Pancreas (tissue), 10 donors: Measurements from ENCODE around the gene NSG1. TPM values are rescaled to one million over a fixed set of nuclear protein-coding genes. Genes with fewer than 3 reads are reported as not detected.

Experiments used
- ATAC-seq, 4 donors: fragments of 200-7000 bp; cut with Tn5 transposase; one replicate each; pipeline versions ENCODE4 v1.8.0 to v1.9.1; 2020; ENCODE audit warnings: mild to moderate bottlenecking in 4 of 4, moderate library complexity in 4 of 4
- DNase-seq, 6 donors: peaks; one replicate each; pipeline ENCODE4 v3.0.0-alpha.2; 2020
- FAIRE-seq: peaks from 2 replicates; lab custom pipeline; 2012; peaks lifted over from hg19 to GRCh38; lab: Jason Lieb, UNC
- H3K27ac ChIP-seq, 4 donors: fragments of 200-600 bp; sonication (generic); 1 replicate in 3 of 4; 2 replicates in 1 of 4; pipeline versions ENCODE4 v1.5.0 to v1.8.0; 2020
- H3K27me3 ChIP-seq, 4 donors: fragments of 200-600 bp; one replicate each; pipeline ENCODE4 v1.8.0; 2021
- H3K36me3 ChIP-seq, 3 donors: fragments of 200-600 bp; sonication (generic) in 1 of 3; one replicate each; pipeline versions ENCODE4 v1.5.0 to v1.8.0; 2020 to 2021
- H3K4me1 ChIP-seq, 3 donors: fragments of 200-600 bp; one replicate each; pipeline ENCODE4 v1.8.0; 2021
- H3K4me3 ChIP-seq, 4 donors: fragments of 200-600 bp; sonication (generic) in 2 of 4; one replicate each; pipeline versions ENCODE4 v1.5.0 to v1.8.0; 2020 to 2021
- H3K9me3 ChIP-seq, 4 donors: fragments of 200-600 bp; one replicate each; pipeline ENCODE4 v1.8.0; 2021
- CTCF ChIP-seq, 4 donors: fragments of 200-600 bp; sonication (generic) in 3 of 4; IDR thresholded peaks; one replicate each; pipeline versions ENCODE4 v1.5.0 to v1.8.0; 2021; ENCODE audit warnings: antibody characterized with exemption in 4 of 4
- whole genome bisulfite sequencing, 2 donors: extraction: QIAGEN DNeasy Blood & Tissue Kit; methylation state at CpG; one replicate each; pipeline ENCODE4 v1.1.7; 2013; 5-methylcytosine and 5-hydroxymethylcytosine counted together
- intact Hi-C, 3 donors: fragments of 100-400 bp; cut with DNase I; formaldehyde crosslinking; loops; one replicate each; pipeline versions ENCODE4 v1.11.1 to v1.14.2; 2022
- polyA plus RNA-seq, 2 donors: library from polyadenylated mRNA; stranded (reverse); fragments of 200-250 nt; gene quantifications; one replicate each; pipeline ENCODE4 v1.2.3, GENCODE V29; 2013
- total RNA-seq, 6 donors: library from RNA; stranded (reverse); fragmentation: NEBNext Ultra II Directional in 4 of 6; extraction: Animal tissue kit (Norgen Biotek cat#: 25700) in 4 of 6; gene quantifications; one replicate each; pipeline versions ENCODE4 v1.2.1 to v1.2.4, GENCODE V29; 2021 to 2023
- donor health status: healthy with polysubstance abuse.
- donor health status: DM: no; HTN: no; CAD: no; lungs with moderate emphysema.
- donor health status: DM: no; HTN: no; CAD: no.
- donor health status: control.
- donor health status: control.
- donor health status: Bipolar disorder and iron deficiency.
- donor health status: DM: yes; HTN: yes; CAD: no.
- donor health status: DM: no; HTN: no; CAD: no.
- donor health status: DM: no; HTN: no; CAD: no.
- donor health status: DM: yes; HTN: yes; CAD: no.

NSG1 gene
- total and polyA plus RNA-seq, 8 donors: 0.28 to 10.1 (median 1.1) TPM

- no peaks in the 10 kb centered on the region for H3K27me3 ChIP-seq
- H3K9me3 ChIP-seq: no peaks in the 10 kb centered on the region
- intact Hi-C loops: no loop called here
- no peak for FAIRE-seq
- H3K27ac ChIP-seq: no peak overlapping the region
- no peak for DNase-seq
- H3K4me1 ChIP-seq: no peaks in the 10 kb centered on the region
- ATAC-seq: peak in 3 of 4 donors; percentile 78 to 80 (median 78)
- peaks cover 0 to 25% (median 3%) of the 10 kb centered on the region in 3 donors for H3K36me3 ChIP-seq
- peak in 1 of 4 donors; percentile 27 for TF ChIP-seq CTCF (IDR thresholded peaks at IDR 0.05)
- 76 to 79% methylated on average over 7 of the region's 7 CpGs for WGBS, 2 donors
- no peak overlapping the region for H3K4me3 ChIP-seq
Observed at GRCh38 chr4:4430492-4431195, 43.7 kb downstream of the NSG1 start.

- ATAC-seq (no peak), FAIRE-seq (no peak), DNase-seq (no peak)
- Histone ChIP-seq H3K27ac (no peak overlapping the region), H3K4me1 (no peaks in the 10 kb centered on the region), H3K4me3 (no peak overlapping the region), H3K9me3 (no peaks in the 10 kb centered on the region), H3K36me3 (peaks cover 0 to 32% (median 6%) of the 10 kb centered on the region in 3 donors), H3K27me3 (no peaks in the 10 kb centered on the region)
- WGBS, 2 donors: 93 to 94% methylated on average over 11 of the region's 11 CpGs
- intact Hi-C loops: no loop called here
- no peak for TF ChIP-seq CTCF (IDR thresholded peaks at IDR 0.05)
Observed at GRCh38 chr4:4432341-4433125, 45.6 kb downstream of the NSG1 start.

- FAIRE-seq: no peak
- WGBS, 2 donors: 87 to 88% methylated on average over 4 of the region's 4 CpGs
- Histone ChIP-seq H3K27ac (no peak overlapping the region), H3K4me1 (no peaks in the 10 kb centered on the region), H3K9me3 (no peaks in the 10 kb centered on the region), H3K36me3 (peaks cover 0 to 34% (median 10%) of the 10 kb centered on the region in 3 donors), H3K4me3 (no peak overlapping the region), H3K27me3 (no peaks in the 10 kb centered on the region)
- no peak for TF ChIP-seq CTCF (IDR thresholded peaks at IDR 0.05)
- no peak for DNase-seq
- intact Hi-C loops: no loop called here
- ATAC-seq: no peak
Observed at GRCh38 chr4:4433941-4434340, 47.0 kb downstream of the NSG1 start.

GRCh38 chr4:4436244-4436823 lies 49.4 kb downstream of the NSG1 start:
- peaks cover 0 to 34% (median 10%) of the 10 kb centered on the region in 3 donors for H3K36me3 ChIP-seq
- ATAC-seq (no peak), DNase-seq (no peak), FAIRE-seq (no peak)
- H3K27ac ChIP-seq: no peak overlapping the region
- WGBS, 2 donors: 93 to 98% methylated on average over 2 of the region's 2 CpGs
- TF ChIP-seq CTCF (IDR thresholded peaks at IDR 0.05): no peak
- intact Hi-C loops: no loop called here
- H3K4me1 ChIP-seq: no peaks in the 10 kb centered on the region
- H3K27me3 ChIP-seq: no peaks in the 10 kb centered on the region
- no peaks in the 10 kb centered on the region for H3K9me3 ChIP-seq
- no peak overlapping the region for H3K4me3 ChIP-seq
